Kidney tubule cell (primary cell): ENCODE data around the gene EXOSC3.
A peak's percentile ranks its signal among the peaks of the same experiment; 100 is the strongest.
"Not testable (repeated sequence)": the region's sequence is repeated elsewhere in the genome, so short reads cannot be mapped to it uniquely, and the experiment has no call there.

Experiments used
- DNase-seq: peaks from one replicate; pipeline ENCODE4 v3.0.0-alpha.2; 2018; ENCODE audit warnings: low spot score

EXOSC3 gene

DNA sequence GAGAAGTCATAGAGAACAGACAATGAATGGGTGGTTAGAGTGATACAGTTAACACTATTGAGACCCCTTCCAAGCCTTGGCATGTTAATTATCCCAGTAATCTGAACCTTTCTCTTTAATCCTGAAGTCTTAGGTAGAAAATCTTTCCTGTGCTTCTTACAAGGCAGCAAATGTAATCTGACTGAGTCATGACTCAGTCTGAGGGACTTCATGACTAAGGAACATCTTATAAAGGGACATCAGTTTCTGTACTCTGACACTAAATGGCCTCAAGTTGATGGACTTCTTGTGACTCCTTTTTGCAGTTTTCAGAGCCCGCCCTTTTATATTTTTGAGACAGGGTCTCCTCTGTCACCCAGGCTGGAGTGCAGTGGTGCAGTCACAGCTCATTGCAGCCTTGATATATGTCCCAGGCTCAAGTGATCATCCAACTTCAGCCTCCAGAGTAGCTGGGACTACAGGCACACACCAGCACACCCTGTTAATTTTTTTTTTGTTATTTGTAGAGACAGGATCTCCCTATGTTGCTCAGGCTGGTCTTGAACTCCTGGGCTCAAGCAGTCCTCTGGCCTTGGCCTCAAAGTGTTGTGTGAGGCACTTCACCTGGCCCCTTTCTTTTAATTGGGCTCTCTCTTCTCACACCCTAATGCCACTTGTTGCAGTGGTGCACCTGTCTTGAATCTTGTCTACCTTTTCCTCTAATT, 9.5 kb downstream of the EXOSC3 start:
- DNase-seq, result peak; percentile 28

DNA sequence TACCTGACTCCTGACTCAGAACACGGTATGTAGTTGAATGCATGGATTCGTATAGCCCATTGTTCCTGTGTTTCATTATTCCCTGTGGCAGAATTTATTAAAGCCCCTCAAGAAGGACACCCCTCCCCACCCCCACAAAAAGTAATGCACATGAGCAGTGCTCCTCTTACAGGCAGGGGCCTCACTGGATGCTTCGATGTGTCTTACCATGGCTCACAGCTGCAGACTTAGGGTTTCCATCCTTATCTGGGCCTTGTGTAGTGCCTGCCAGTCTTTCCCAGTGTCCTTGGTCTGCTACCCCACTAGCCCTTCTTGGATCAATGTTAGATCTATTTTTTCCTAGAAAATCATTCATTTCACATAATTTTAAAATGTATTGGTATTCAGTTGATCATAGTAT, 14.9 kb downstream of the EXOSC3 start:
- DNase-seq, result no peak

DNA sequence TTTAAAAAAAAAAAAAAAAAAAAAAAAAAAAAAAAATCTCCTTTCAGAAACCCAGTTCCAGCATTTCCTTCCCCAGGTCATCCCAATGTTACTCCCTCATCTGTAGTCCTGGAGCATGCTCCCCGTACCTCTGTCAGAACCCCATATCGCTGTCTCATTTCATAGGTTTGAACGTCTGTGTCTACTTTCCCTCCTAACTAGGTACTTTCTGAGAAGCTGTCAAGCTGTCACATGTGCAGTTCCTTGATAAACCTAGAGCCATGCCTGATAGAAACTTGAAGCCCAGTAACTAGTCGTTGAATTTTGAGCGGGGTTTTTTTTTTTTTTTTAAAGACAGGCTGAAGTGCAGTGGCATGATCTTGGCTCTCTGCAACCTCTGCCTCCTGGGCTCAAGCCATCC, 15.6 kb downstream of the EXOSC3 start:
- DNase-seq, result no peak

DNA sequence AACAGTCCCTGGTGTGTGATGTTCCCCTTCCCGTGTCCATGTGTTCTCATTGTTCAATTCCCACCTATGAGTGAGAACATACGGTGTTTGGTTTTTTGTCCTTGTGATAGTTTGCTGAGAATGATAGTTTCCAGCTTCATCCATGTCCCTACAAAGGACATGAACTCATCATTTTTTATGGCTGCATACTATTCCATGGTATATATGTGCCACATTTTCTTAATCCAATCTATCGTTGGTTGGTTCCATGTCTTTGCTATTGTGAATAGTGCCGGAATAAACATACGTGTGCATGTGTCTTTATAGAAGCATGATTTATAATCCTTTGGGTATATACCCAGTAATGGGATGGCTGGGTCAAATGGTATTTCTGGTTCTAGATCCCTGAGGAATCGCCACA, 19.6 kb downstream of the EXOSC3 start:
- DNase-seq, result not testable (repeated sequence)

DNA sequence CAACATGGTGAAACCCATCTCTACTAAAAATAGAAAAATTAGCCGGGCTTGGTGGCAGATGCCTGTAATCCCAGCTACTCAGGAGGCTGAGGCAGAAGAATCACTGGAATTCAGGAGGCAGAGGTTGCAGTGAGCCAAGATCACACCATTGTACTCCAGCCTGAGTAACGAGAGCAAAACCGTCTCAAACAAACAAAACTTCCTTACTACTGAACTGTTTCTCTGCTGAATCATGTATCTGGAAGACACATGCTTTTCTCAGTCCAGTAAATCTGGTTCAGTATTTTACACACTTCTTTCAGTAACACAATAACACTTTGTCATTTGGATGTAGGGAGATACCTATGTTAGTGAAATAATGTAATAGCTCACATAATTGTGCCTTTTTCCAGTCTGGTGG, 23.4 kb downstream of the EXOSC3 start:
- DNase-seq, result peak; percentile 54

DNA sequence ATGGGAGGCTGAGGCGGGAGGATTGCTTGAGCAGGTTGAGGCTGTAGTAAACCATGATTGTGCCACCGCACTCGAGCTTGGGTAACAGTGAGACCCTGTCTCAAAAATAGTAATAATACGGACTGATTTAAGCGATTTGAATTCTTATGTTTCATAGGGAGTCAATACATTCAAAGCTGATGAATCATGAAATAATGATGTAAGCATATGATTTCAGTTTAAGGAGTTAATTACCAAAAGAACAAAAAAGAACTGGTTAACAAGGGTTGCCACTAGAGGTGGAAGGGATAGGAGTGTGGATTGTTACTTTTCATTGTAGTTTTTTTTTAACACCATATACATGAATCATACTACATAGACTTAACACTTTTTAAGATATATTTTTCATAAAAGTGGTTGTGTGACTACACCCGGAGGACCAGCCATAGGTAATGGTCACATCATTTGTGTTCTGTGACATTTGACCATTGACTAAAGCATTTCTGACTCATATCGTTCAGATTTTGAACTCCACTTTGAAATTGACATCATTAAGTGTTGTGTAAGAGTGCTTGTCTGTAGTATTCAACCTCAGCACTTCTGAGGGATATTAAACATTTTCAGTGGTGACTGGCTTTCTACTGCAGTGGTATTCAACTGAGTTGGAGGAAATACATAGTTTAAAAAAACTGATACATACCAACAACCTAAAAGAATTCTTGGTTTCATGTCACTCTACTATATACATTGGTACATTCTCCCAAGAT, 24.3 kb downstream of the EXOSC3 start:
- peak; percentile 44 for DNase-seq

DNA sequence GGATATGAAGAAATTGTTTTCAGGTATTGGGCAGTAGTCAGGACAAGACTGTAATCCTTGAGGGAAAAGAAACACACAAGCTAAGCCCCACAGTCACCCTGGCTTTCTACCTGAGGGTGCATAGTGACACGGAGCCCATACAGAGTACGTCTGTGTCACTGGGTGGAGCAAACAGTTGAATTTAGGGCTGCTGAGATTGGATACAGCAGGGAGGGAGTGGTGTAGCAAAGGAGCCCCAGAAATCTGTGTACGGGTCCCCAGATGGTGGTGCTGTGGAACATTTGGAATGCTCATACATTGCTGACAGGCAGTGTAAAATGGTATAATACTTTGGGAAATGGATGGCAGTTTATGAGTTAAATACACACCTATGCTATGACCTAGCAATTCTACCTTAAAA, 26.1 kb downstream of the EXOSC3 start:
- no peak for DNase-seq

DNA sequence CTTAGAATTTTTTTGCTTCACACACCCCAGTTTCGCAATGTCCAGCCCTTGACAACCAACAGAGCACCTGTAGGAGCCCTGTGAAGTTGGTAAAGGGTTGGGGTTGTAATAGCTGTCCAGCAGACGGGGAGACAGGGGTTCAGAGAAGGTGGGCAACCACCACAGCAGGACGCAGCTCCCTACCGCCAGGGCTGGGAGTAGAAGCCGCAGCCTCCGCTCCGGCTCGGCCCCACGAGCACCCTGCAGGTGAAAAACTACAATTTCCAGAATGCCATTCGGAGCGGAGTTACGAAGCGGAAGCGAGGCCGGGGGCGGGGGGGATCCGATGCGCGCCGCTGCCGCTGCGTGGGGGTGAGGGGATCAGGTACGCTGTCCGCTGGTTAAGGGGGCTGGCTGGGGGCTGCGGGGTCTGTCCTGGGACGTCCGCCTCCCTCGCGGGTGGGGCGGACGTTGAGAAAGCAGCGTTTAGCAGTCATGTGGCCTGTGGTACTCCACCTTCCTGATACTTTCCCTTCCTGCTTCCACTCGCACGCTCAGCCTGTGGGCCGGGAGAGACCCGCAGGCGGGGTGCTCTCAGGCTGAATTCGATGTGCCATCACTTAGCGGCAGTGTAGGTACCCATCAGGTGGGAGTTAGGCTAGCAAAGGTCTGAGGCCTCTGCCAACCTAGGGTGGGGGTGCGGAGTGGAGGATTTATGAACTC, 31.2 kb downstream of the EXOSC3 start, which contains the start of gene TRMT10B:
TSS of gene TRMT10B (plus strand) at position 317 of the 702 bp plus-strand sequence. CDS start 8,127 bp downstream, outside the sequence.
- DNase-seq, result peak; percentile 72

DNA sequence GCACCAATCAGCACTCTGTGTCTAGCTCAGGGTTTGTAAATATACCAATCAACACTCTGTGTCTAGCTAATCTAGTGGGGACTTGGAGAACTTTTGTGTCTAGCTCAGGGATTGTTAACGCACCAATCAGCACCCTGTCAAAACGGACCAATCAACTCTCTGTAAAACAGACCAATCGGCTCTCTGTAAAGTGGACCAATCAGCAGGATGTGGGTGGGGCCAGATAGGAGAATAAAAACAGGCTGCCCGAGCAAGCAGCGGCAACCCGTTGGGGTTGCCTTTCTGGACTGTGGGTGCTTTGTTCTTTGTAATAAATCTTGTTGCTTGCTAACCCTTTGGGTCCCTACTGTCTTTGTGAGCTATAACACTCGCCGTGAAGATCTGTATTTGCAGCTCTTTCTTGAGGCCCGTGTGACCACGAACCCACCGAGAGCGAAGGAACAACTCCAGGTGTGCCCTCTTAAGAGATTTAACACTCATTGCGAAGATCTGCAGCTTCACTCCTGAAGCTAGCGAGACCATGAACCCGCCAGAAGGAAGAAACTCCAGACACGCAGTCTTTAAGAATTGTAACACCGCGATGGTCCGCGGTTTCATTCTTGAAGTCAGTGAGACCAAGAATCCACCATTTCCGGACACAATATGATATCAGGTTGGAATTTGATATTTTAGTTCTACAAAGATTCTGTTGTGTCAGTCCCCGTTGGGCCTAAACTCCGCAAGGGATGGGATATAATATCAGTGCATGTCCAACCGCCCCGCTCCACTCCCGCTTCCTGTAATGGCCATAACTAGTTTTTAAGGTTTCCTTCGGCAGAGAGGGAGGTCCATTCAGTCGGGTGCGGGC, 32.0 kb downstream of the EXOSC3 start:
- no peak for DNase-seq

DNA sequence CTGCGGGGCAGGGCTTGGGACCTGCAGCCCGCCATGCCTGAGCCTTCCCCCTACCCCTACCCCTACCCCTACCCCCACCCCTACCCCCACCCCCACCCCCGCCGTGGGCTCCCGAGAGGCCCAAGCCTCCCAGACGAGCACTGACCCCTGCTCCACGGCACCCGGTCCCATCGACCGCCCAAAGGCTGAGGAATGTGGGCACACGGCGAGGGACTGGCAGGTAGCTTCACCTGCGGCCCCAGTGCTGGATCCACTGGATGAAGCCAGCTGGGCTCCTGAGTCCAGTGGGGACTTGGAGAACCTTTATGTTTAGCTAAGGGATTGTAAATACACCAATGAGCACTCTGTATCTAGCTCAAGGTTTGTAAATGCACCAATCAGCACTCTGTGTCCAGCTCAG, 32.8 kb downstream of the EXOSC3 start:
- DNase-seq, result not testable (repeated sequence)

DNA sequence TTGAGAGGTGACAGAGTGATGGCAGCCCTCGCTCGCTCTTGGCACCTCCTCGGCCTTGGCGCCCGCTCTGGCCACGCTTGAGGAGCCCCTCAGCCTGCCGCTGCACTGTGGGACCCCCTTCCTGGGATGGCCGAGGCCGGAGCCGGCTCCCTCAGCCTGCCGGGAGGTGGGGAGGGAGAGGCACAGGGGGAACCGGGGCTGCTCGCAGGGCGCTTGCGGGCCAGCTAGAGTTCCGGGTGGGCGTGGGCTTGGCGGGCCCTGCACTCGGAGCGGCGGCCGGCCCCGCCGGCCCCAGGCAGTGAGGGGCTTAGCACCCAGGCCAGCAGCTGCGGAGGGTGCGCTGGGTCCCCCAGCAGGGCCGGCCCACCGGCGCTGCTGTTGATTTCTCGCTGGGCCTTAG, 33.2 kb downstream of the EXOSC3 start:
- DNase-seq, result not testable (repeated sequence)

DNA sequence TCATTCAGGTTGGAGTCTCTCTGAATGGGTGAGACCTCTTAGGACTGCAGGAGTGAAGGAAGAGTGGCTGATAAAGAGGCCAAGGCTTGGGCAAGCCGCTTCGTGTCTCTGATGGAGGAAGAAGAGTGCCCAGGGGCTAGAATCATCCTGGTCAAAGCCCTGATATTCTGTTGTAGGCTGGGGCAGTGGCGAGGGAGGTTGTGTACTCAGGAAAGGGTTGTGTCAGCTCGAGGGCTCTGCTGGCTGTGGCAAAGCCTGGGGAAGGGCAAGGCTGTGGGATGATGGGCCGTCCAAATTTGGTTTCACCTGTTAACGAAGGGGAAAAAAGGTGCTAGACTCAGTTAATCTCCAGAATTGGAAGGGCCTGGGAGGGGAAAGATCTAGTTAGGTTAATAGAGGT, 33.7 kb downstream of the EXOSC3 start:
- DNase-seq, result no peak

DNA sequence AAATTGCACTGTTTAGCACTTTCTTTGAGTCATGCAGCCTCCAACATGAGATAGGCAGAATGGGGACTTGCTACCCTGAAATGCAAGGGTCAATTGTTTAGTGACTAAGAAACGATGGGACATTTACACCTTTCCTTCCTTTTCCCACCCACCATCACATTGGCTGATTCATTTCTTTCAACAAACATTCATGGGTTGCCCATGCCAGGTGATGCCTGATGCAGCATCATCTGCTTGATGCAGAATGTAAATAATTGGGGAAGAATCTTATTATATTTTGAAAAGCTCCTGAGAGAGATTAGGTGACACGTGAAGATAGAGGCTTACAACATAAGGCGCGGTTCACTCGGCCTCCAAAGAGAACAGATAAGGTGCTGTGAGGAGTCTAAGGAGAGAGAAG, 35.7 kb downstream of the EXOSC3 start:
- no peak for DNase-seq

DNA sequence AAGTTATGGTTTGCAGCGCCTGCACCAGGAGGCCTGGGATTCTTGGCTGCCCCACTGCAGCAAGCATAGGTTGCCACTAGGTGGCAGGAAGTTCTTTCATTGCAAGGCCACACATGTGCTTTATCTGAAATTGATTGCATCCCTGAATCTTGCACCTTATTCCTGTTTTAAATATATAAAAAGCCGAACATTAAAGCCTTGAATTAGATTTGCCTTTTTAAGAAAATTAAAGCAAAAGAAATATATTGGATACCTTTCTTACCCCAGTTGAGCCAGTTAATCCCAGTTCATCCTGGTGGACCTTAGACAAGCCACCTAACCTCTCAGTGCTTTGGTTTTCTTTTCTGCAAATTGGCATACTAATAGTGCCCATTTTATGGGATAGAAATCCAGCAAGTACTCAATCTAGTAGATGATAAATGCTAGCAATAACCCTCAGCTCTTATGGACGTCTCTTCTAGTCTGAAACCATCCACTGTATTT, 37.6 kb downstream of the EXOSC3 start:
- DNase-seq, result peak; percentile 59

DNA sequence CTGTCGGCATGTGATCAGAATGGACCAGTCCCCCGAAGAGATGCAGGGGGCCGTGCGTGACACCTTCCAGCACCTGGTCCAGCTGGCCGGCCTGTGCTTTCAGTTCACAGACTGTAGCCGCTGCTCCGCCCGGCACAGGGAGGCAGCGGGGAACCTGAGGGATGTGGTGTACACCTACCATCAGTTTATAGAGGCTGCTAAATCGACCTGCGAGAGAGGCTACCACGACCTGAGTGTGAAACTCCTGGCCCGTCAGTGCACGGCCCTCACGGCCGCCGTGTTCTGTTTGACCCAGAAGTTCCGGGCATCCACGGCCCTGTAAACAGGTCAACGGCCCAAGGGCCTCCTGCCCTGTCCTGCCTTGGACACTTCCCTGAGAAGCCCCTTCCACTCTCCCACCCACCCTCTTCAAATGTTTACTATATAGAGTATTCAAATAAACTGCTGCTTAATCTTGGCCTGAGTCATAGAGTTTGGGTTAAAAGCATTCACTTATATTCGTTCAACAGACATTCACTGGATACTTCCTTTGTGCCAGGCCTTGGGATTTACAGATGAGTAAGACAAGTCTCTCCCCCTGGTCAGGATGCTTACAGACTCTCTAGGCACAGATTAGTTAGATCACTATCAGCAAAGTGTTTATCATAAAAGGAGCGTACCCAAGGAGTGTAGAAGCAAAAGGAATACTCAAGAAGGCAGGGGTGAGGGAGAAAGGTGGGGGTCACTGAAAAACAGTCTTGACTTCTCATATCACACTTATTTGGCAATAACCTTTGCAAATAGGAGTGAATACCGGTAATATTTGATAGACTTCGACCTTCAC, 38.2 kb downstream of the EXOSC3 start:
- DNase-seq, result no peak

DNA sequence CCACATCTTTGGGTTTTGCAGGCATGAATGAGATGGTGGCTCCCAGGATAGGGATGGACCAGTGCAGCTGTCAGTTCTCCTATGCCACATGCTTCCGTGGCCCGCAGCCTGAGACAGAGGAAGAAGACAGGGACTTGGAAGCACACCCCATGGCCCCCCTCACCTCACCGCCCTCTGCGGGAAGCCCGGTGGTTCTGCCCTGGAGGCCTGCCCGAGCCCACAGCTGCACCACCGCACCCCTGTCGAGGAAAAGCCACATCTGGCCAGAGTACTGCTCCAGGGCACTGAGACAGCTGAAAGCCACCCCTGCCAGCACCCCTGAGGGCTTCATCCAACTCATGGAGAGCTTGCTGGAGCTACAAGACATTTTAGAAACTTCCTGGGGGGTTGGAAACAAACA, 38.9 kb downstream of the EXOSC3 start:
- DNase-seq, result no peak

DNA sequence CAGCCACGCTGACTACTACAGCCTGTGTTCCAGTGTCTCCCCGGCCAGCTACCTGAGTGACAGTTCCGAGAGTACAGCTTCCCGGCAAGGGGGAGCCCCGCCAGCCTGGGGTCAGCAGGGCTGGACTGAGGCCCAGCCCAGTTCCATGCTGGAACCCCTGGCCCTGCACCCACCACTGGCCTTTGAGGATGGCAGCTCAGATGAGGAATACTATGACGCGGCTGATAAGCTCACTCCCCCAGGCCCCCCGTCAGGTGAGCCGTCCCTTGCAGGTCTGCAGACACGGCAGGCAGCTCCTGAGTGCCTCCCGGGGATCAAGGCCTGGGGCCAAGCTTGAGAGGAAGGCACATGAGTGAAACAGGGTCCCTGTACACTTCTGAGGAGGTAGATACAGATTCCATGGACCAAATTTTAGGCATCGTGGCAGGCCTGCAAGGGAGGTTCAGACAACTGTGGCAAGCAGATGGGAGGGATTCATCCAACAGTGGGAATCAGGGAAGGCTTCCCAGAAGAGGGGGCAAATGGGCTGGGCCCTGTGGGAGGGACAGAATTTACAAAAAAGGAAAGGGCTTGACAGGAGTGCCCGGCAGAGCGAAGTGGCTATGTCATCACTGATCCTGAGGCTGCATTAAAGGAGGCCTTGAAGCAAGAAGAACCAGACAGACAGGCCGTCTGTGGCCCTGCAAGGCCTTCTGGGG, 44.1 kb downstream of the EXOSC3 start:
- DNase-seq, result no peak

DNA sequence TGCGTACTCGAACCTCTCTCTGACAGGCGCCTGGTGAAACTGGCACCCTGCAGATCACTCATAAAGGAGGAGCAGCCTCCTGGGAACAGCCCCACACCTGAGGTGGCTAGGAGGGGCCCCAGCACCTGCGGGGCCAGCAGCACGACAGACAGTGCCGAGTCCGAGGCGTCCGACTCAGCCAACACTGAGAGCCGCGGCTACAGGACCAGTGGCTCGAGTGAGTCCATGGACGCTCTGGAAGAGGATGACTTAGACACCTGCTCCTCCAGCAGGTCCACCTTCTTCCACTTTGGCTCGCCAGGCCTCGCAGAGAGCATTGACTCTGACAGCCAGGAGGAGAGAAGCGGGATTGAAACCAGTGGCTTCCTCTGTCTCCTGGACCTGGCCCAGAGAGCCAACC, 44.7 kb downstream of the EXOSC3 start:
- no peak for DNase-seq

DNA sequence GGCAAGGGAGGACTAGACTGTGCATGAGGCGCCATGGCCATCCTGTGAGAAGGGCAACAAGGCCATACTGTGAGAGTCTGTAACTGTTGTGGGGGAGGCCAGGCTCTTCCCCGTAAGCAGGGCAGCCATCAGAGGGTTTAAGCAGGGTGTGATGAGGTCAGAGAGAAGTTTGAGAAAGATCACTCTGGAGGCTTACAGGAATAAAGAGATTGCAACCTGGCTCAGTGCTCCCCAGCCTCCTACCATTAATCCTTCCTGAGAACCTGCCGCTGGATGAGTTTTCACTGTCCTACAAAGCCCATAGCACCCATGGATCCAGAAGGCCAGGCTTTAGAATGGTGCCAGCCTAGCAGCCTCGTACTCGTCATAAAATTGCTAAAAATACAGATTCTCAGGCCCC, 45.6 kb downstream of the EXOSC3 start:
- DNase-seq, result no peak

DNA sequence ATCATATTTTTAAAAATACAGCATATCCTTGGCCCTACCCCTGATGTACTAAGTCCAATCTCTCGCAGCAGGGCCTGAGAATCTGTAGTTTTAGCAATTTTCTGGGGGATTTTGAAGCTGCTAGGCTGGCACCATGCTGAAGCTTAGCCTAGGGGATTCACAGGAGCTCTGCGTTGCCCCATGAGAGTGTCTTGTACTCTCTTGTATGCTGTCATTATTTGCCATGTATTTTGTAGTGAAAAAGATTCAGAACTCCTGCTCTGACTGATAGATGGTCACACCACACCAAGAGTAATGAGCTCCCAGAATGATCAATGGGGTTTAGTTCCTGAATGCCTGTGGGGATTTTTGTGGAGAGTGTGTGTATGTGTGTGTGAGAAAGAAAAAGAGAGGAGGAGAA, 51.9 kb downstream of the EXOSC3 start:
- no peak for DNase-seq
